Astrocyte (in vitro differentiated cells and primary cell): ENCODE data around the gene EXOC4.

Source experiments
- CTCF ChIP-seq: IDR thresholded peaks from 2 replicates; pipeline ENCODE4 v1.5.1; 2011; ENCODE audit warnings: low read depth, mild to moderate bottlenecking, inconsistent platforms, low read length, moderate library complexity; ENCODE audit not compliant: insufficient read depth
- EZH2 ChIP-seq: IDR thresholded peaks from 2 replicates; pipeline ENCODE4 v1.6.1; 2012; ENCODE audit warnings: mild to moderate bottlenecking, low read length, inconsistent platforms; ENCODE audit not compliant: insufficient read depth

DNA sequence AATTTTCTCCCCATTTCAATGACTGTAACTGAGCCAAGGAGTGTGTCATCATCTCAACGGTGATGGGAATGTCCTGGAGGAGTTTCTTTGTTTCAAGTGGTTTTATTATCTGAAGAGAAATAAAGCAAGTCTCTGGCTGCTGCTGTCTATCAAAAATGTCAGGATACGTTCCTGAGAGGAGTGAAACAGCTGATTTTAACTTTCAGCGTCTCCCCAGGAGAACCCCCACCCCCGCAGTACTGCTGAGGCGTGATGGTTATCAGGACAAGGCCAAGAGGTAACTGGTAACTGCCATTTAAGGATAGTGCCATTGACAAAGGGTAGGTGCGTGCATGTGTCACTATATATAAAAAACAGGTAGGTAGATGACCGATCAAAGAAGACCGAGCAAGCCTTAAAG lies 803.9 kb downstream of the EXOC4 start:
- TF ChIP-seq EZH2 (no peak), CTCF (no peak)
